HG03060 (cell line): ENCODE results near the gene RARA.

Experiments used
- ATAC-seq: cut with Tn5 transposase; IDR thresholded peaks from one replicate; pipeline ENCODE4 v1.9.1; 2021; ENCODE audit warnings: low read depth, moderate number of reproducible peaks; ENCODE audit not compliant: unreplicated experiment

The RARA gene

DNA sequence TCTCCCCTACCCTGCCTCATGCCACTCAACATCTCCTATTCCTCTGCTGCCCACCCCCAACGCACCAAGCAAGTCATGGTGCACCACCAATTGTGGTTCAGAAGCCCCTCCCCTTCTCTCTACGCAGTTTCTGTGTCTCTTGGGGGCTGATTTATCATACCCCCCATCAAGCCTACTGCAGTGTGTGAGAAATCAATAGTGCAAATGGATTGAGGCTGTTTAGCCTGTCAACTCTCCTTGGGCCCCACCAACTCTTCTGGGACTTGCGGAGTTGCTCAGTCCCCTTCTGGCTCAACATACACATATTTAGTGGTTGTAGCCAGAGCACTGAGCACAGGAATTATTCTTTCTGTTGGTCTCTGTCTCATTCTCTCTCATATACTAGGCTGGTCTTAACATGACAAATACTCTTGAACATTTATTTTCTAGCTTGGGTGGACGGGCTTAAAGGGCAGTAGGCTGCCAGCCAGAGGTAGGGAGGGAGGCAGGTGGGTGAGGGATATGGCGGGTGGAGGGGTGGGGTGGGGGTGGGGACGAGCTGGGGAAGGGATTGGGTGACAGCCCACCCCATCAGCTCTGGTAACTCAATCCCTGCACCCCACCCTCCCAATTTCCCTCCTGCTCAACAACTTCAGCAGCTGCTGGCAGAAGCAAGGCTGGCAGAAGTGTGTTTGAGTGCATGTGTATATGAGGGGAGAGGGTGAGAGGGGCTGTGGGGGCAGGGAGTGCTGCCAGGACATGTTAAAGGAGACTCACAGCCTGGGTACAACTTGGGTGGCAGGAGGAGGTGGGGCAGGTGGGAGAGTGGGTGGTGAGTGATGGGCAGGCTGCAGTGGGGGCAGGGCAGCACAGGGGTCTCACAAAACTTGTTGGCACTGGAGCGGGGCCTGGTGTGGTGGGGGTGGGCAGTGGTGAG lies 4.9 kb downstream of the RARA start:
- no peak for ATAC-seq

DNA sequence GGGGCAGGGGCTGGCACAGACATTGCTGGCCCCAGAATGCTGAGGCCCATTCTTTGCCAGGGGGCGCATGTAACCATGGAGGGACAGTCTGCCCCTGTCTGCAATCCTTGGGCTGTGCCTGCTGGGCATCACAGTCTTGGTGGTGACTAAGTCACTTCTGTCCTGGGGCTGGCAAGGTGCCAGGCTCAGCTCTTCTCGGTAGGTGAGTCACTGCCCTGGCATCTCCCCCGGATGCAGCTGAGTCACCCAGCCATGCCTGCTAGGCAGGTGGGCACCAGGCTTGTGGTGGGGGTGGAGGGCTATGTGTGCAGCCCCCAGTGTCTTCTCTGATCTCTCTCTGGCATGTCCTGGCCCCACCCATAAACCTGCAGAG lies 5.6 kb downstream of the RARA start:
- ATAC-seq: no peak

DNA sequence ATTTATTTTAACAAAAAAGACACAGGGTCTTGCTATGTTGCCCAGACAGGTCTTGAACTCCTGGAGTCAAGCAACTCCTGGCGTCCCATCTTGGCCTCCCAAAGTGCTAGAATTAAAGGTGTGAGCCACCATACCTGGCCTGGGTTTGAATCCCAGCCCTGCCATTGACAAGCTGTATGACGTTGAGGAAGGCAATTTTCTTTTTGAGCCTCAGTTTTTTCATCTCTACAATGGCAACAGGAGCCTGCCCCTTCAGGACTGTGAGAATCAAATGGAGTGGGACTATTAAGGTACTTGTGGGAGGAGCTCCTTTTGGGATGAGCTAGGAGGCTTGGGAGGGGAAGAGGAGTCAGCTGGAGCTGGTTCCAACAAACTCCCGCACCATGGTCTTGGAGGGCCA lies 6.2 kb downstream of the RARA start:
- ATAC-seq: no peak

DNA sequence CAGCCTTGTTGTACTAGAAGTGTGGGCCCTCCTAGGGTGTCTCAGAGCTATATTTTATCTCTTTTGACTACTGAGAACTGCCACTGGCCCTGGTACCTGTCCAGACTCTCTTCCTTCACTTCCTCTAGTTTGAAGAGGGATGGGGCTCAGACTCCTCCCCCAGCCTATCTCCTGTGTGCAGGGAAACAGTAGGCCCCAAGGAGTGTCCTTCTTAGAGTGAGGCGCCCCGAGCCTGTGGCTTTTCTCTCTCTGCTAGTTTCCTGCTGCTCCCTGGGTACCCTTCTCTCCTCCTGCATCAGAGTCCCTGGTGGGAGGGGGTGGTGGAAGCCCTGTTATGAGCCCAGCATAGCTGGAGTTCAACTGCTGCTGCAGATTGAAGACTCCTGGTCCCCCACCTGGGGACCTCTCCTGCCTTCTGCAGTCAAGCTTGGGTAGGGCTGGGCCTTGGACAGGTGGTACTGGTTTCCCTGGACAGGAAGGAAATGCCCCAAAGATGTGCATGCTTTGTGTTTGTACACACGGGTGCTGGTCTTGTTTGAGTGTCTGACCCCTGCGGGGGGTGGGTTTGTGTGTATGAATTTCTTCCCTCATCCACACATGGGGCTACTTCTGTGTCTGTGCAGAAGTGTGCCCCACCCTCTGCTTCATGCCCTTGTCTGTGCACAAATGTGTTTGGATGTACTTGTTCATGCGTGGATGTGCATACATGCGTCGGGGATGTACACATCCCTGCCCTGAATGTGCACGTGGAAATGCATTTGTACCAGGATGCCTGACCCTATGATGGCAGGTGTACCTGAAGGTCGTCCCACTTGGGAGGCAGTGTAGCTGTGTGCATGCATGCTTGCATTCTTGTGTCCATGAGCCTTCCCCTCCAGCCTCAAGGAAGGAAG lies 6.9 kb downstream of the RARA start:
- ATAC-seq: no peak

DNA sequence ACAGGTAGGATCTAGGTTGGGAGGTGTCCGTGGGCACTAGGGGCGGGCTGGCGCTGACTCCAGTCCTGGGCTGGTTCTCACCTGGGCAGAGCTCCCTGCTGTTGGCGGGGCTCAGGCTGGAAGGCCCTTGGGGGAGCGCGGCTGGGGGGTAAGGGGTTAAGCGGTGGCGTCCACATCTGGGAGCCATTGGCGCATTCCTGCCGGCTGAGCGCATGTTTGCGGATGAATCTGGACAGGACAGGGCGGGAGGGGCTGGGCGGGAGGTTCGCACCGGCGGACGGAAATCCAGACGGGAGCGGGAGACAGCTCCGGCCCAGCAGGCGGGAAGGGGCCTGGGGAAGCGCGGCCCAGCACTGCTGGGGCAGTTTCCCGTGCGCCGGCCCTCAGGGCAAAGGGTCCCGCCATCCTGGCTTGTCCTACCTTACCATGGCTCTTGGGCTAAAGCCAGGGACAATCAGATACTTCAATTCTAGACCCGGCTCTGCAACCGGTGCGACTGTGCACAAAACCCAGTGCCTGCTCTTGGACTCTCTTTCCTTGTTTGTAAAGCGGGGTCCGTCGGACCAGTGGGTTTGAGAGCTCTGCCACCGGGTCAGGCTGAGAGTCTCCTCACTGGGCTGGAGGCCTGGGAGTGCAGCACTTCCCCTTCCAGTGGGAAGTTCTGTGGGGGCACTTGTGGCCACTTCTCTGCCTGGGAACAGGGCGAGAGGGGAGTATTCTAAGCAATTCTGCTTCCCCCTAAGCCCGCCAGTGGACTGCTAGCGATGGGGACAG lies 7.8 kb downstream of the RARA start:
- no peak for ATAC-seq

DNA sequence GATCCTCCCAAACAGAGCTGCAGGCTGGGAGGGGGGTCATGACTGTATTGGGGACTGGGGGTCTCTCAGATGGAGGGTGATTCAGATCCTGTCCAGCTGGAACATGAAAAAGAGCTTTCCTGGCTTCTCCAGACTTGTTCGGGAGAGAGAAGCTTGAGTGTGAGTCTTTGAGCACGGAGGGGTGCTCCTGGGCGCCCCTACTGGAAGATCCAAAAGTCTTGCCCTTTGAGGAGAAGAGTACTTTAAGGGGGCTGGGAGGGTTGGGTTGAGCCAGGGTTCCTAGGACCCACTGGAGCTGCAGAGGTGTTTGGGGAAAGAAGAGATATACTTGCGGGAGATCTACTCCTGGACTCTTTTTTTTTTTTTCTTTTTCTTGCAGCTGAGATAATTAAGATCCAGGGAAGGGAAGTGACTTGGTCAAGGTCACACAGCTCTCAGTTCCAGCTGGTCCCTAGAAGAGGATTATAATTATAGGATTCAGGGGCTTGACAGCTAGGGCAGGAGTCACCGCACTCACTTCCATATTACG lies 8.4 kb downstream of the RARA start:
- no peak for ATAC-seq

DNA sequence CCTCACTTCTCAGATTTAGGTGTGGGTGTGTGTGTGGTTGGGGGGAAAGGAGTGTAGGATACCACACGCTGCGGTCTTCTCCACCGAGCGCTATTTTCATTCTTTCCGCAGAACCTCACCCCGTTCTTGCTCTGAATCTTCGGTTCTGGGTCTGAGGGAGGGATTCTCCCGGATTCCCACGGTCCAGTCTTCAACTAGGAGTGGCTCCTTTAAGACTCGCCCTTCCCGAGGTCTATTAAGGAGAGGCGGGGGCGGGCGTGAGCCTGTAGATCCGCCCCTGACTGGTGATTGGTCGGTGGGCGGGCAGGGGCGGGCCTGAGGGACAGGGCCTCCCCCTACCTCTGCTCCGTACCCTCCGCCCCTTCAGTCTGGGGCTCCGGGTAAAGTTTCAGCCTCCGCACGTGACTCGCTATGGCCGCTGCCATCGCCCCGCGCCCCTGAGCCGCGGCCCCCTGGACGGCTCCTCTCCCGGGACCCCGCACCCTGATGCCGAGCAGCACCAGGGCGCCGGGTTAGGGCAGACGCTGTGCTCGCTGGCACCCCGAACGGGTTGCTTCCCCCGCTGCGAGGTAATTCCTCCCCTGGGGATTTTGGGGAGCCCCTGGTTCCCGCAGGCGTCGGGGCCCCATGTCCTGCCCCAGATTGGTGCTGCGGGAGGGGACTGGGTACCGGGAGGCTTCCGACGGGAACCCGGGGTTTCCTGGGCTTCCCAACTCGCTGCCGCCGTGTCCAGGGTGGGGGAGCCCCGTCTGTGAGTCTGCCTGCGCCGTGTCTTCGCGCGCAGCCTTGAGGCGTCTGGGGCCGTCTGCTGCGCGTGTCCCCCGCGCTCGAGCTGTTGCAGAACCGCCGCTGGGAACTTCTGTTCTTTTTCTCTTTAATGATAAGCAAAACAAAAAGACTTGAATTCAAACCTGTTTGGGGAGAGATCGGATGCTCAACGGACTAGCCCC lies 9.2 kb downstream of the RARA start:
- no peak for ATAC-seq

DNA sequence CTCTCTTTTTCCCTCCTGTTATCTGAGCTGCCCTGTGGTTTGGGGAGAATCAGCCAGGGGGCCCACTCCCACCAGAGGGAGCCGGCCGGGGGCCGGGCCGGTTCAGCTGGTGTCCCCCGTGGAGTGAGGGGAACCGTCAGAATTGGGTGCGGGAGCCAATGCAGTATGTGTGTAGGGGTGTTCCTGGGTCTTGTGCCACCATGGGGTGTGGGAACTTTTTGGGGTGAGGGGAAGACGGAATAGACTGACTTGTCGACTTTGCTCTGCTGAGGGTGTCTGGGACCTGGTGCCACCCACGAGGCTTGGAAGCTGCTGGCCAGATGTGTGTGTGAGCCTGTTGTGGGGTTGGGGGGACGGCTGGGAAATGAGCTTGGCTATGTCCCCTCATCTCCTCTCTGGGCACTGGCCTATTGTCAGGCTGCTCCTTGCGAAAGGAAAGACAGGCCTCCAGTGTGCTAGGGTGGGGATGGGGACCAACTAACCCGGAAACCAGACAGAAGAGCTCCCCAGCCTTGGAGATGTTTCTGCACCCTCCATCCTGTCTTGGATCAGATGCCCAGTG lies 9.9 kb downstream of the RARA start:
- no peak for ATAC-seq

DNA sequence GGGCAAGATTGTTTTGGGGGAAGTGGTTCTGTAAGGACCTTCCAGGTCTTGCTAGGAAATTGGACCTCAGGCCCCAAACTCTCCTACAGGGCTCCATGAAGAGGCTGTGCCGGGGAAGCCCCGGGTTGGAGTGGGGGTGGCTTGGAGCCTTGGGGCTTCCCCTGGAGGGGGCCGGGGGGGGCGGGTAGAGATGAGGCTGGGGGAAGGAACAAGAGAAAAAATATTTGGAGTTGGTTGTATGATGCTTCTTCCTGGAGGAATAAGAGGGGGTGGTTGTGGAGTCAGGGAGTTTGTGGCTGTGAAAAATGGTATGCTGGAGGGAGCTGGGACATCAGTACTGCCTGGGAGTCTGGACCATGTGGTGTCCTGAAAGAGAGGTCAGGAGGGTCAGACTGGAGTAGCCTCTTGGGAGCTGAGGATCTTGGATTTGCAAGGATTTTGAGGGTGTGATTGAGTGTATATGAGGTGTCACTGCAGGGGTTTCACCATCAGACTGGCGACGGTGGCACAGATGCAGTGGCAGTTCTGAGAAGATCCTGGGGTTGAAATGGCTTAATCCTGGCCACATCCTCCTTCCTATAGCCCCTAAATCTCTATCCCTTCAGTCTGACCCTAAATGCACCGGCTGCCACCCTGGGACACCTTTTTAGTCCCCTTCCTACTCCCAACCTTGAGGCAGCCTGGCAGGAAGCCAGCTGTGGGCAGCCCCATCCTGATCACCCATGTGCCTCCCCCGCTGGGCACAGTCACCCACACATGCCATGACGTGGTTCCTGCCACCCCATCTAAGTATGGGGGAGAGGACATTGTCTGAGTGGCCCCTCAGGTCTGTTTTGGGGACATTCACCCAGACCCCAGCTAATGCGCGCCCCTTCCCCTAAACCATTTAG lies 10.9 kb downstream of the RARA start:
- no peak for ATAC-seq

DNA sequence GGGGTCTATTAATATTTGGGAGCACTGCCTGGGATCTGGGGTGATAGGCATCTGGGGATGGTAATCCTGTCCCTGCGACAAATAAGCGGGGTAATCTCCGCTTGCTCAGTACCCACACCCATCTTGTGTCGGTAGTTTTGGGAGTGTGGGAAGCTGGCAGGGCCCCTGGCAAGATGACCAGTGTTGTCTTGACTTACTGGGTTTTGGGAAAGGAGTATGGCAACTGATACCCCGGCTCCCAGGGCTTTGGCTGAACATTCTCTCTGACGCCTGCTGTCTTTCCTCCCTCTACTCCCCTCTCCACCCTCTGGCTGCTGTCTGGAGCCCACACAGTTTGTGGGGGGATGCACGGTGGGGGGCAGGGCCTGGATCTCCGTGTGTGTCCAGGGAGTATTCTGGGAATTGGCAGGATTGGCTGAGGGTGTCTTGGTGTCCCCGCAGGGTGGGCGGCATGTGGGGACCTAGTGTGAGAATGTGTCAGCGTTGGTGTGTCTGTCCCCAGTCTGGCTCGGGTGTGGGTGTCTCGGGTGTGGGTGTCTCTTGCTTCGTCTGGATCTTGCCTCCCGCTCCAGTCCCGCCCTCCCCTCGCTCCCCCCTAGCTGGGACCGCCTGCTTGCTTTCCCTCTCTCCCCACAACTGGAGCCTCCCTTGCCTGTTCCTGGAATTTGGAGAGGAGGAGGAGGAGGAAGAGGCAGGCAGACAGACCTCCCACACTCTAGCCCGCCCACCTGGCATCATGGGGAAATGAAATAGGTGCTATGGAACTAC lies 12.0 kb downstream of the RARA start:
- no peak for ATAC-seq

DNA sequence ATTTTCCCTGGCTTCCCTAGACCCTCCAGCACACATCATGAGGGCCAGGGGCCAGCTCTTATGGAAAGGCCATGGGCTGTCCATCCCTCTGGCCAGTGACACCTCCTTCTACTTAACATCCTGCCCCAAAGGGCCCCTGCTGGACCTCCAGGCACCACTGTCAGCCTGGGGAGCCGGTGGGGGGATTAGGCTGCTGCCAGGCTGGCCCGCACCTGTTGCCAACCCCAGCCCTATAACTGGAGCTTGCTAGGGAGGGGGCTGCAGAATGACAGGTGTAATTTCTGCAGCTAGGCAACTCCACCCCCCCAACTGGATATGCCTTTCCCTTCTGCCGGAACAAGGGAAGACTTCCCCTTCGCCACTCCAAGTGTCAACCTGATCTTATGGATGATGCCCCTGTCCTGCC lies 12.5 kb downstream of the RARA start:
- no peak for ATAC-seq

DNA sequence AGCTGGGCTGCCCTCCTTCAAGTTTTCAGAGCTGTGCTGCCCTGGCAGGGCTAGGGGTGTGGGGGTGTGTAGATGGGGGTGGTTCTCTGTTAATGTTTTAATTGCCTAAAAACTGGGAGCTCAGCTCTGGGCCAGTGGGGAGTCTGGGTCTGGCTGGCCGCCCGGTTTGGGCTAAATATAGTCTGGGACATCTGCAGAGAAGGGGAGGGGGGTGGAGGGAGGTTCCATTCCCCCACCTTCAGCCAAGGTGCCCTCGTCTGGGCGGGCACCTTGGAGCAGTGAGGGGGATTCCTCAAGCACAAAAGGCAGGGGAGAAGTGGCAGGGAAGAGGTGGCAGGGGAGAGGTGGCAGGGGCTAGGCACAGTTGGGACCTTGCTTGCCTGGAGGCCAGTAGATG lies 13.0 kb downstream of the RARA start:
- no peak for ATAC-seq

DNA sequence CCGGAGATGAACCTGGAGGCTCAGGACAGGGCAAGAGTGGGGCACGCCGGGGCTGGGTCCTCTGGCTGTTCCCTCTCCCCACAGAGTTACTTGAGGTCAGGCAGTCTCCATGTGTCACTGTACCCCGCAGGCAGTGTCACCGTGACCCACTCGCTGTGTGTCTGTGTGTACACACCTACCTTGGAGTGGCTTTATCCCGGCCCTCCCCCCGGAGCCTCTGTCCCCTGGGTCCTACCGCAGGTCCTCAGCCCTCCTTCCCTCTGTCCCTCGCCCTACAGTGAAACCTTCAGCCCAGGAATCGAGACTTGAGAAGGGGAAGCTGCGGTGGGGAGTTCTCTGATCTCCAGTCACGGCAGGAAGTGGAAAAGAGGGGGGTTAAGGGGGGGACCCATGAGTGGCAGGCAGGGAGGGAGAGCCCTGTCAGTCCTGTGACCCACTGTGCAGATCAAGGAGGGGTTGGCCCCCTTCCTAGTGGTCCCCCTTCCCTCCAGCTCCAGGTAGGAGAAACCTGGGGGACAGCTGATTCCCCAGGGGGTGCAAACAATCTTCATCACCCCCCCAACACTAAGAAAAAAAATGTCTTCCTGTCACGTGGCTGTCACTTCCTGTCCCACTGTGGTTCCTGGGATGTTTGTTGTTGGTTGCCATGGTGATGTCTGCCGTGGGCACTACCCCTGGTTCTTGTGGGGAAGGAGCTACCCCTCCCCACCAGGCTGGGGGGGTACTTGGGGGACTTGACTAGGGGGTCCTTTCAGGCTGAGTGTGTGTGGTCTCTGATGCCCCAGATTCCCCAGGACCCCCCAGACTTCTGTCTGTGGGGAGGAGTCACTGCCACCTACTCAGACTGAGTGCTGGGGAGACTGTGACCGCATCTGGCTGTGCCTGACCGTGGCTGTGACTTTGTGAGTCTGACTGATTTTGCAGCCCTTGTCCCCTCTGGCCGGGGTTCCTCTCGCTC lies 13.7 kb downstream of the RARA start:
- ATAC-seq: peak; percentile 25

DNA sequence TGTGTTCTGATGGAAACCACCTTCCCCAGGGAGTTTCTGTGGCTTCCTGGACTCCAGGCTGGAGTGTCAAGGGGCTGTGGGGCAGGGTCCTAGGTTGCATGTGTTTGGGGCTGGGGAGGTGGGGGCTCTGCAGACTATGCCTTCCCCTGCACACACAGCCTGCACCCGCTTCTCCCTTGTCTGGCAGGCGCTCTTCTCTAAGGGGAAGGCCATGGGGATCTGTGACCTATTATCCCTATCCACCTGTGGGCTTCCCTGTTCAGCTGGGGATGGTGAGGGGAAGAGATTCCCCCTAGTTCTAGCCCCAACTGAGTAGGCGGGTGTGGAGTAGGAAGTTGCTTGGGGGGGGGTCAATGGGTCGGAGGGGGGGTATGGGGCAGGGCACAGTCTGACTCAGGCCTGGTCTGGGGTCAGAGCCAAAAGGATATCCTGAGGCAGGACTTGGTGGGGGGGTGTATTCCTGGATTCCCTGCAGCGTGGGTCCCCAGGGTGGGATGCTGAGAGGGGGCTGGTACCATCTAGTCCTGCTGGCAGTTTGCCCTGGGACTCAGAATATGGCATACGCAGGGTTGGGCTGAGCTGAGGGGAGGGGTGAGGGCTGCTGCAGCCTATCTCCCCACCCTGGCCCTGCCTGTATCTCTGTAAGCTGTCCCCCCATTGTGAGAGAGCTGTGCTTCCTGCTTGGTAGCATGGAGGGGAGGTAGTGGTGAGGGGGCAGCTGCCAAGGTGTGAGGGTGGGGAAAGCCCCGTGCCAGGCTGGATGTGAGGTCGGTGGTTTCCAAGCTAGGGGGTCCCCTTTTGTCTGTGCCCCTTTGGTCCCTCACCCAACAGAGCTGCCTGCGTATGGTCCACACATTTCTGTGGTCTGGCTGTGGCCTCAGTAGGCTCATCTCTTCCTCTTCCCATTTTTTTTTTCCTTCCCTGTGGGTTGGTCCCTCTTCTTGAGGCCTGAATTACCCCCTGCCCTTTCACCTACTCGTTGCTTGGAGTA lies 14.7 kb downstream of the RARA start:
- ATAC-seq: no peak
